GM13977 (cell line): ENCODE measurements around the gene METTL22.

Source experiments
- DNase-seq: peaks from one replicate; pipeline ENCODE4 v3.0.0; 2012; ENCODE audit warnings: low spot score
- in situ Hi-C: fragments of 300-500 bp; cut with MboI; formaldehyde crosslinking; loops from one replicate; pipeline ENCODE4 v1.12.0; 2022; ENCODE audit warnings: low sequenced_read_pairs, low pct_unique_long_range_greater_than_20kb, mixed read lengths, inconsistent platforms; ENCODE audit not compliant: unreplicated experiment
- TF ChIP-seq, protein P1 (sequence below): IDR thresholded peaks from 2 replicates; pipeline ENCODE4 v1.5.1; 2012; ENCODE audit warnings: mild to moderate bottlenecking, control low read depth; ENCODE audit not compliant: insufficient read depth; ENCODE audit errors: extremely low read depth, missing control alignments

The METTL22 gene

DNA sequence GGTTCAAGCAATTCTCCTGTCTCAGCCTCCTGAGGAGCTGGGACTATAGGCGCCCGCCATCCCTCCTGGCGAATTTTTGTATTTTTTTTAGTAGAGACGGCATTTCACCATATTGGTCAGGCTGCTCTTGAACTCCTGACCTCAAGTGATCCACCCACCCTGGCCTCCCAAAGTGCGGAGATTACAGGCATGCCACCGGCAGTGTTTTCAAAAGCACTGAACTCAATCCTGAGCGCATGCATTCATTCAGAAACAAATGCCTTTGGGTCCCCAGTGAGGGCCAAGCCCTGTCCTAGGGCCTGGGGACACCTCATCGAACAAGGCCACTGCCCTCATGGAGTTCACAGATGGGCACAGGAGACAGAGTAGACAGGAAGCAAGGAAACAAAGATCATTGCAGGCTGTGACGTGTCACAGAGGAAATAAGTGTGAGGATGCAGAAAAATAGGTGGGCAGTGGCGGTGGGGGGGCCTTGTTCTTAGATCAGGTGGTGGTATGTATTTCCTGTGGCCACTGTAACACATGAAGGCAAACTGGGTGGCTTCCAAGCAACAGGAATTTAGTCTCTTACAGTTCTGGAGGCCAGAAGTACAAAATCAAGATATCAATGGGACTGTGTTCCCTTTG lies 43.7 kb upstream of the METTL22 start:
- in situ Hi-C loops: no loop called here
- DNase-seq: no peak
- TF ChIP-seq, protein P1, sequence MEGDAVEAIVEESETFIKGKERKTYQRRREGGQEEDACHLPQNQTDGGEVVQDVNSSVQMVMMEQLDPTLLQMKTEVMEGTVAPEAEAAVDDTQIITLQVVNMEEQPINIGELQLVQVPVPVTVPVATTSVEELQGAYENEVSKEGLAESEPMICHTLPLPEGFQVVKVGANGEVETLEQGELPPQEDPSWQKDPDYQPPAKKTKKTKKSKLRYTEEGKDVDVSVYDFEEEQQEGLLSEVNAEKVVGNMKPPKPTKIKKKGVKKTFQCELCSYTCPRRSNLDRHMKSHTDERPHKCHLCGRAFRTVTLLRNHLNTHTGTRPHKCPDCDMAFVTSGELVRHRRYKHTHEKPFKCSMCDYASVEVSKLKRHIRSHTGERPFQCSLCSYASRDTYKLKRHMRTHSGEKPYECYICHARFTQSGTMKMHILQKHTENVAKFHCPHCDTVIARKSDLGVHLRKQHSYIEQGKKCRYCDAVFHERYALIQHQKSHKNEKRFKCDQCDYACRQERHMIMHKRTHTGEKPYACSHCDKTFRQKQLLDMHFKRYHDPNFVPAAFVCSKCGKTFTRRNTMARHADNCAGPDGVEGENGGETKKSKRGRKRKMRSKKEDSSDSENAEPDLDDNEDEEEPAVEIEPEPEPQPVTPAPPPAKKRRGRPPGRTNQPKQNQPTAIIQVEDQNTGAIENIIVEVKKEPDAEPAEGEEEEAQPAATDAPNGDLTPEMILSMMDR: no peak

DNA sequence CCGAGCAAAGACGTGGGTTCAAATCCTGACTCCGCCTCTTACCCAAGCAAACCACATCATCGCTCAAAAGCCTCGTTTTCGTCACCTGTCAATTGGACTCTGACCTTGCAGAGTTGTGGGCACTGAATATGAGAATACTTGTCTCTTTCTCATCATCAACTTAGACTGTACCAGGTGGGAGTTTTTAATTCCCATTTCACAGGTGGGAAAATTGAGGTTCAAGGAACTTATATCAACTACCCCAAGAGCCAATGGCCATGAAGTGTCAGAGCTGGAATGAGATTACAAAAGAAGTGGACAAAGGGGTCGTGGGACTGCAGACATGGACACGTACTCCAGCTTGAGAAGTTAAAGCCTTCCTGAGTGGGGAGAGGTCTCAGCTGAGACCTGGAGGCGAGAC lies 41.9 kb upstream of the METTL22 start:
- TF ChIP-seq, protein P1: no peak
- DNase-seq: no peak
- in situ Hi-C loops: no loop called here

DNA sequence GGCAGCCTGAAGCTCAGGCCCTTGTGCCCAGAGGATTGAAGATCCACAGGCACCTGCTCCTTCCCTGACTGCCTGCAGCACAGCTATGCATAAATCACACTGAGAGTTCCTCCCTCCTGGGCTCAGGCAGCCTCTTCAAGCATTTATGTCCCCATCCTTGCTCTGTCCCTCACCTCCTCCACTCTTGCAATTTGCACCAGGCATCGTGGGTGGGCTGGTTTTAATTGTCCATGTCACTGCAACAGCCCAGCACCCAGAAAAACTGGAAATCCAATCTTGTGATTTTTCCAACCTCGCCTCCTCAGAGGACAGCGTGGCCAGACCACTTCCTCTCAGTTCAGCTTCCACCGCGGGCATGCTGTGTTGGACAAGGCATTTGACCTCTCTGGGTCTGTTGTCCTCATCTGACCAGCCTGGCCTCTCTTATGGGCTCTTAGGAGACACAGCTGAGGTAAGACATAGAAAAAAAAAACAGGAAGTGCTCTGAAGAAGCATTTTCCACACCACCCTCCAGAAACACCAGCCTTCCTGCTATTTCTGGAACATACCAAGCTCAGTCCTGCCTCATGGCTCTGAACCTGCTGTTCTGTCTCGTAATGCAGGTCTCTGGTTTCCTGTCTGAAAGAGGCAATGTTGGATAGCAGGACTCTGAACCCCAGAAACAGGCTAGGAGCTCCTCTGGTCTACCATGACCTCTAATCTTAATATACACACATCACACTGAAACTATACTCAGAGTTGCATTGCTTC lies 39.5 kb upstream of the METTL22 start:
- in situ Hi-C loops: no loop called here
- DNase-seq: no peak
- TF ChIP-seq, protein P1: no peak

DNA sequence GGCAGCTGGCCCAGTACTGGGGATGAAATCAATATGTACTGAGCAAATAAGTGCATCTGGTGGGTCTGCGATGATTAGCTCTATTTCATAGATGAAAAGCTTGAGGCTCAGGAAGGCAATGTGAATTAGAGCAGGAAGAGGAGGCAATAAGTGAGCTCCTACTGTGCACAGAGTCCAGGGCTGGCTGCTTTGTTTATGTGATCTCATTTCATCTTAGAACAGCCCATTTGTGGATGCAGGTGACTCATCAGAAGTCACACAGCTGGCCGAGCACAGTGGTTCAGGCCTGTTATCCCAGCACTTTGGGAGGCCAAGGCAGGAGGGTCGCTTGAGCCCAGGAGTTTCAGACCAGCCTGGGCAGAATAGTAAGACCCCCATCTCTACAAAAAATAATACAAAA lies 38.3 kb upstream of the METTL22 start:
- TF ChIP-seq, protein P1: no peak
- in situ Hi-C loops: no loop called here
- DNase-seq: no peak

DNA sequence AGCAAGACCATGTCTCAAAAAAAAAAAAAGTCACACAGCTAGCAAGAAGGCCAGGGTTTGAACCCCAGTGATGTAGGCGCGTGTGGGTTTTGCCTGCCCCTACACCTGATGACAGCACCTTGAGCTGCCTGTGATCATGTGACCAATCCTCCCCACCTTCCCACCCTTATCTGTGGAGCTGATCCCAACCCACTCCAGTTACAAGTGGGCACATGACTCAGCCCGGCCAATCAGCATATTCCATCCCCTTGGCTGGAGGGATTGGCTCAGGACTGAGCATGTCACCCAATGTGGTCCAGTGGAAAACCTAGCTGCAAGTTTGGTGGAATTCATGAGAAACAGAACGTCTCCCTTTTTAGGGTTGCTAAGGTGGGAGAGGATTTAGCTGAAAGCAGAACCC lies 37.8 kb upstream of the METTL22 start:
- TF ChIP-seq, protein P1: no peak
- DNase-seq: no peak
- in situ Hi-C loops: no loop called here

DNA sequence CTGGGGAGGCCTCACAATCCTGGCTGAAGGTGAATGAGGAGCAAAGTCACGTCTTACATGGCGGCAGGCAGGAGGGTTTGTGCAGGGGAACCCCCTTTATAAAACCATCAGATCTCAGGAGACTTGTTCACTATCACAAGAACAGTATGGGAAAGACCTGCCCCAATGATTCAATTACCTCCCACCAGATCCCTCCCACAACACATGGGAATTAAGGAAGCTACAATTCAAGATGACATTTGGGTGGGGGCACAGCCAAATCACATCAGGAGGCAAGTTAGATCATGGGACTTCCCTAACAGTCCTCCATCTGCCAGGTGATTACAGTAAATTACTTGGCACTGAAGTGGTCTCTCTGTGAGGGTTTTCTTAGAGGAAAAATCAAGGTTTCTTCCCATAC lies 36.5 kb upstream of the METTL22 start:
- in situ Hi-C loops: no loop called here
- DNase-seq: no peak
- TF ChIP-seq, protein P1: no peak
